Measurements from ENCODE around the gene CD44.

CD44 gene

GRCh38 chr11:35204614-35205013, 65.6 kb downstream of the CD44 start (continued):
- TF ChIP-seq PATZ1 (CRISPR knock-in tag; IDR thresholded peaks at IDR 0.05; ENCODE audit: borderline replicate concordance), result no peak

- ATAC-seq, result no peak
- TF ChIP-seq PPARA (CRISPR knock-in tag; IDR thresholded peaks at IDR 0.05; ENCODE audit: borderline replicate concordance) (no peak), TOX (CRISPR knock-in tag; IDR thresholded peaks at IDR 0.05; ENCODE audit: borderline replicate concordance) (no peak), PATZ1 (CRISPR knock-in tag; IDR thresholded peaks at IDR 0.05; ENCODE audit: borderline replicate concordance) (no peak), ZC3H10 (CRISPR knock-in tag; IDR thresholded peaks at IDR 0.05) (no peak), ZFP30 (CRISPR knock-in tag; IDR thresholded peaks at IDR 0.05) (no peak), ZNF8 (CRISPR knock-in tag; IDR thresholded peaks at IDR 0.05) (no peak), CREB5 (CRISPR knock-in tag; IDR thresholded peaks at IDR 0.05; ENCODE audit: low read depth) (no peak), ZNF565 (CRISPR knock-in tag; conservative IDR thresholded peaks at IDR 0.05; ENCODE audit: low read depth) (no peak)
Observed at GRCh38 chr11:35206616-35207015, 67.6 kb downstream of the CD44 start.

- TF ChIP-seq ZC3H10 (CRISPR knock-in tag; IDR thresholded peaks at IDR 0.05), result no peak
- TF ChIP-seq ESRRG (CRISPR knock-in tag; IDR thresholded peaks at IDR 0.05), result no peak
- TF ChIP-seq OSR1 (CRISPR knock-in tag; IDR thresholded peaks at IDR 0.05), result no peak
- no peak for TF ChIP-seq POU6F1 (CRISPR knock-in tag; IDR thresholded peaks at IDR 0.05; ENCODE audit: borderline replicate concordance, low read depth)
- TF ChIP-seq BACH2 (CRISPR knock-in tag; IDR thresholded peaks at IDR 0.05; ENCODE audit: borderline replicate concordance), result no peak
- TF ChIP-seq CSDC2 (CRISPR knock-in tag; IDR thresholded peaks at IDR 0.05), result no peak
- no peak for TF ChIP-seq ZNF8 (CRISPR knock-in tag; IDR thresholded peaks at IDR 0.05)
- no peak for TF ChIP-seq ZFP3 (CRISPR knock-in tag; IDR thresholded peaks at IDR 0.05)
- no peak for TF ChIP-seq ISL1 (CRISPR knock-in tag; IDR thresholded peaks at IDR 0.05)
- no peak for TF ChIP-seq GLIS3 (CRISPR knock-in tag; IDR thresholded peaks at IDR 0.05)
- no peak for TF ChIP-seq ZNF565 (CRISPR knock-in tag; conservative IDR thresholded peaks at IDR 0.05; ENCODE audit: low read depth)
Observed at GRCh38 chr11:35207471-35208403, 68.8 kb downstream of the CD44 start.

GRCh38 chr11:35208795-35209194, 69.8 kb downstream of the CD44 start:
- no peak for ATAC-seq
- TF ChIP-seq RARB (CRISPR knock-in tag; IDR thresholded peaks at IDR 0.05) (no peak), ZNF565 (CRISPR knock-in tag; conservative IDR thresholded peaks at IDR 0.05; ENCODE audit: low read depth) (no peak), CSDC2 (CRISPR knock-in tag; IDR thresholded peaks at IDR 0.05) (no peak), TSHZ2 (CRISPR knock-in tag; IDR thresholded peaks at IDR 0.05) (no peak), SNAI2 (CRISPR knock-in tag; IDR thresholded peaks at IDR 0.05) (no peak), PATZ1 (CRISPR knock-in tag; IDR thresholded peaks at IDR 0.05; ENCODE audit: borderline replicate concordance) (no peak), CREB5 (CRISPR knock-in tag; IDR thresholded peaks at IDR 0.05; ENCODE audit: low read depth) (no peak), CSRNP3 (CRISPR knock-in tag; IDR thresholded peaks at IDR 0.05) (no peak), ZC3H10 (CRISPR knock-in tag; IDR thresholded peaks at IDR 0.05) (no peak), OSR1 (CRISPR knock-in tag; IDR thresholded peaks at IDR 0.05) (no peak), PPARA (CRISPR knock-in tag; IDR thresholded peaks at IDR 0.05; ENCODE audit: borderline replicate concordance) (no peak)

More at GRCh38 chr11:35207471-35208403, 68.8 kb downstream of the CD44 start:
- no peak for ATAC-seq
